Neural cell (in vitro differentiated cells): ENCODE measurements around the gene ZDHHC3.
"Not testable (repeated sequence)": the region's sequence is repeated elsewhere in the genome, so short reads cannot be mapped to it uniquely, and the experiment has no call there.

Source experiments
- EP300 ChIP-seq: fragments of 450-650 bp; conservative IDR thresholded peaks from 2 replicates; pipeline ENCODE4 v1.6.1; 2014; ENCODE audit warnings: antibody characterized with exemption, mild to moderate bottlenecking, moderate library complexity; ENCODE audit not compliant: poor library complexity, severe bottlenecking
- EZH2 ChIP-seq: fragments of 200-600, 300-800 bp; shearing (Covaris generic), sonication (generic); IDR thresholded peaks from 2 replicates; pipeline ENCODE4 v1.6.1; 2014; ENCODE audit warnings: antibody characterized with exemption, low read length, borderline replicate concordance, mild to moderate bottlenecking; ENCODE audit not compliant: insufficient read depth, poor library complexity, severe bottlenecking
- MXI1 ChIP-seq: fragments of 450-650 bp; conservative IDR thresholded peaks from 2 replicates; pipeline ENCODE4 v1.6.1; 2014; ENCODE audit warnings: antibody characterized with exemption, mild to moderate bottlenecking; ENCODE audit not compliant: poor library complexity, severe bottlenecking
- POLR2AphosphoS5 ChIP-seq: IDR thresholded peaks from 2 replicates; pipeline ENCODE4 v1.6.1; 2012
- RAD21 ChIP-seq: fragments of 450-650 bp; conservative IDR thresholded peaks from 2 replicates; pipeline ENCODE4 v1.6.1; 2014; ENCODE audit warnings: antibody characterized with exemption, mild to moderate bottlenecking, moderate library complexity
- SMC3 ChIP-seq: fragments of 450-650 bp; conservative IDR thresholded peaks from 2 replicates; pipeline ENCODE4 v1.6.1; 2014; ENCODE audit warnings: antibody characterized with exemption, mild to moderate bottlenecking, moderate library complexity; ENCODE audit not compliant: poor library complexity
- TAF1 ChIP-seq: IDR thresholded peaks from 2 replicates; pipeline ENCODE4 v1.6.1; 2012; ENCODE audit warnings: low read depth
- TF ChIP-seq, protein P1 (sequence below): fragments of 450-650 bp; IDR thresholded peaks from 2 replicates; pipeline ENCODE4 v1.5.1; 2014; ENCODE audit warnings: antibody characterized with exemption, mild to moderate bottlenecking, moderate library complexity; ENCODE audit not compliant: poor library complexity, severe bottlenecking
- TF ChIP-seq, protein P2 (sequence below): IDR thresholded peaks from 2 replicates; pipeline ENCODE4 v1.6.1; 2012; ENCODE audit warnings: borderline replicate concordance

DNA sequence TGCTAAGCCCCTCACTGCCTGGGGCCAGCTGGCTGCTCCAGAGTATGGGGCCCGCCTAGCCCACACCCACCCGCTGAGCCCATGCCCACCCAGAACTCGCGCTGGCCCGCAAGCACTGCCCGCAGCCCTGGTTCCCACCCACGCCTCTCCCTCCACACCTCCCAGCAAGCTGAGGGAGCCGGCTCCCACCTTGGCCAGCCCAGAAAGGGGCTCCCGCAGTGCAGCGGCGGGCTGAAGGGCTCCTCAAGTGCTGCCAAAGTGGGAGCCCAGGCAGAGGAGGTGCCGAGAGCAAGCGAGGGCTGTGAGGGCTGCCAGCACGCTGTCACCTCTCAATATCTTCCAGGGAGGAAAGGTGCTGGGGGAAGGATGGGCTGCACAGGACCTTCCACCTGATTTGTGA, 10.4 kb upstream of the ZDHHC3 start:
- TF ChIP-seq EP300, POLR2AphosphoS5, EZH2, TAF1, RAD21, MXI1, SMC3: not testable (repeated sequence)
- TF ChIP-seq, protein P1, sequence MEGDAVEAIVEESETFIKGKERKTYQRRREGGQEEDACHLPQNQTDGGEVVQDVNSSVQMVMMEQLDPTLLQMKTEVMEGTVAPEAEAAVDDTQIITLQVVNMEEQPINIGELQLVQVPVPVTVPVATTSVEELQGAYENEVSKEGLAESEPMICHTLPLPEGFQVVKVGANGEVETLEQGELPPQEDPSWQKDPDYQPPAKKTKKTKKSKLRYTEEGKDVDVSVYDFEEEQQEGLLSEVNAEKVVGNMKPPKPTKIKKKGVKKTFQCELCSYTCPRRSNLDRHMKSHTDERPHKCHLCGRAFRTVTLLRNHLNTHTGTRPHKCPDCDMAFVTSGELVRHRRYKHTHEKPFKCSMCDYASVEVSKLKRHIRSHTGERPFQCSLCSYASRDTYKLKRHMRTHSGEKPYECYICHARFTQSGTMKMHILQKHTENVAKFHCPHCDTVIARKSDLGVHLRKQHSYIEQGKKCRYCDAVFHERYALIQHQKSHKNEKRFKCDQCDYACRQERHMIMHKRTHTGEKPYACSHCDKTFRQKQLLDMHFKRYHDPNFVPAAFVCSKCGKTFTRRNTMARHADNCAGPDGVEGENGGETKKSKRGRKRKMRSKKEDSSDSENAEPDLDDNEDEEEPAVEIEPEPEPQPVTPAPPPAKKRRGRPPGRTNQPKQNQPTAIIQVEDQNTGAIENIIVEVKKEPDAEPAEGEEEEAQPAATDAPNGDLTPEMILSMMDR = not testable (repeated sequence)
- TF ChIP-seq, protein P2, sequence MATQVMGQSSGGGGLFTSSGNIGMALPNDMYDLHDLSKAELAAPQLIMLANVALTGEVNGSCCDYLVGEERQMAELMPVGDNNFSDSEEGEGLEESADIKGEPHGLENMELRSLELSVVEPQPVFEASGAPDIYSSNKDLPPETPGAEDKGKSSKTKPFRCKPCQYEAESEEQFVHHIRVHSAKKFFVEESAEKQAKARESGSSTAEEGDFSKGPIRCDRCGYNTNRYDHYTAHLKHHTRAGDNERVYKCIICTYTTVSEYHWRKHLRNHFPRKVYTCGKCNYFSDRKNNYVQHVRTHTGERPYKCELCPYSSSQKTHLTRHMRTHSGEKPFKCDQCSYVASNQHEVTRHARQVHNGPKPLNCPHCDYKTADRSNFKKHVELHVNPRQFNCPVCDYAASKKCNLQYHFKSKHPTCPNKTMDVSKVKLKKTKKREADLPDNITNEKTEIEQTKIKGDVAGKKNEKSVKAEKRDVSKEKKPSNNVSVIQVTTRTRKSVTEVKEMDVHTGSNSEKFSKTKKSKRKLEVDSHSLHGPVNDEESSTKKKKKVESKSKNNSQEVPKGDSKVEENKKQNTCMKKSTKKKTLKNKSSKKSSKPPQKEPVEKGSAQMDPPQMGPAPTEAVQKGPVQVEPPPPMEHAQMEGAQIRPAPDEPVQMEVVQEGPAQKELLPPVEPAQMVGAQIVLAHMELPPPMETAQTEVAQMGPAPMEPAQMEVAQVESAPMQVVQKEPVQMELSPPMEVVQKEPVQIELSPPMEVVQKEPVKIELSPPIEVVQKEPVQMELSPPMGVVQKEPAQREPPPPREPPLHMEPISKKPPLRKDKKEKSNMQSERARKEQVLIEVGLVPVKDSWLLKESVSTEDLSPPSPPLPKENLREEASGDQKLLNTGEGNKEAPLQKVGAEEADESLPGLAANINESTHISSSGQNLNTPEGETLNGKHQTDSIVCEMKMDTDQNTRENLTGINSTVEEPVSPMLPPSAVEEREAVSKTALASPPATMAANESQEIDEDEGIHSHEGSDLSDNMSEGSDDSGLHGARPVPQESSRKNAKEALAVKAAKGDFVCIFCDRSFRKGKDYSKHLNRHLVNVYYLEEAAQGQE = not testable (repeated sequence)
